WTC11 (cell line): ENCODE data around the gene TMEM121.

Experiments used
- ATF2 ChIP-seq: sonication (generic); formaldehyde crosslinking; IDR thresholded peaks from 2 replicates; pipeline ENCODE4 v1.8.1; 2022; ENCODE audit warnings: low read depth, missing genetic modification reagents, borderline replicate concordance
- ATF3 ChIP-seq: sonication (generic); formaldehyde crosslinking; conservative IDR thresholded peaks from 2 replicates; pipeline ENCODE4 v1.8.1; 2022; ENCODE audit warnings: mild to moderate bottlenecking, missing genetic modification reagents
- CREM ChIP-seq: sonication (generic); formaldehyde crosslinking; IDR thresholded peaks from 2 replicates; pipeline ENCODE4 v1.8.1; 2022; ENCODE audit warnings: mild to moderate bottlenecking, missing genetic modification reagents, moderate library complexity
- CTCF ChIP-seq: fragments of 200-600 bp; IDR thresholded peaks from 2 replicates; pipeline ENCODE4 v1.8.0; 2022; ENCODE audit warnings: antibody characterized with exemption
- ELF4 ChIP-seq: sonication (generic); formaldehyde crosslinking; IDR thresholded peaks from 2 replicates; pipeline ENCODE4 v1.8.1; 2022; ENCODE audit warnings: low read depth, mild to moderate bottlenecking, moderate library complexity, missing genetic modification reagents
- ESRRA ChIP-seq: sonication (generic); formaldehyde crosslinking; IDR thresholded peaks from 2 replicates; pipeline ENCODE4 v1.8.1; 2022; ENCODE audit warnings: mild to moderate bottlenecking, missing genetic modification reagents, borderline replicate concordance
- FOXP4 ChIP-seq: sonication (generic); formaldehyde crosslinking; IDR thresholded peaks from 2 replicates; pipeline ENCODE4 v1.8.0; 2022; ENCODE audit warnings: mild to moderate bottlenecking, missing genetic modification reagents
- IRF1 ChIP-seq: sonication (generic); formaldehyde crosslinking; IDR thresholded peaks from 2 replicates; pipeline ENCODE4 v1.8.0; 2023; ENCODE audit warnings: missing genetic modification reagents
- MAX ChIP-seq: sonication (generic); formaldehyde crosslinking; IDR thresholded peaks from 2 replicates; pipeline ENCODE4 v1.8.0; 2022; ENCODE audit warnings: mild to moderate bottlenecking, missing genetic modification reagents
- NFE2L1 ChIP-seq: sonication (generic); formaldehyde crosslinking; IDR thresholded peaks from 2 replicates; pipeline ENCODE4 v1.8.1; 2023; ENCODE audit warnings: missing genetic modification reagents
- NFYB ChIP-seq: sonication (generic); formaldehyde crosslinking; conservative IDR thresholded peaks from 2 replicates; pipeline ENCODE4 v1.8.0; 2022; ENCODE audit warnings: low read depth, missing genetic modification reagents
- USF2 ChIP-seq: sonication (generic); formaldehyde crosslinking; IDR thresholded peaks from 2 replicates; pipeline ENCODE4 v1.8.1; 2023; ENCODE audit warnings: mild to moderate bottlenecking, missing genetic modification reagents, moderate library complexity
- ZNF416 ChIP-seq: fragments of 250-450 bp; sonication (Bioruptor Pico); IDR thresholded peaks from 2 replicates; pipeline ENCODE4 v1.9.0; 2021; ENCODE audit warnings: mild to moderate bottlenecking, inconsistent platforms

GRCh38 chr14:105490572-105491365, 35.6 kb upstream of the TMEM121 start, which contains the start of gene TEDC1:
- TF ChIP-seq FOXP4 (CRISPR knock-in tag) (0 out of 2 replicates have a peak, but pooled peaks have one; percentile 40), MAX (CRISPR knock-in tag) (peak; percentile 61; the same call in 1 of the 2 replicates), ATF2 (CRISPR knock-in tag) (no peak), USF2 (CRISPR knock-in tag) (no peak; the same call in 1 of the 2 replicates), CTCF (peak; percentile 52; the same call in 1 of the 2 replicates), ZNF416 (CRISPR knock-in tag) (no peak), ELF4 (CRISPR knock-in tag) (no peak), NFE2L1 (CRISPR knock-in tag) (no peak), IRF1 (no peak), CREM (CRISPR knock-in tag) (no peak), ATF3 (CRISPR knock-in tag) (no peak), ESRRA (CRISPR knock-in tag) (peak; percentile 84; the same call in 1 of the 2 replicates), NFYB (CRISPR knock-in tag) (peak; percentile 96)
